NCI-H1048 (cell line): ENCODE data around the gene ACOT2.

Source experiments
- DNase-seq: peaks from one replicate; lab custom pipeline; 2025; lab: John Stamatoyannopoulos, UW

ACOT2 gene

DNA sequence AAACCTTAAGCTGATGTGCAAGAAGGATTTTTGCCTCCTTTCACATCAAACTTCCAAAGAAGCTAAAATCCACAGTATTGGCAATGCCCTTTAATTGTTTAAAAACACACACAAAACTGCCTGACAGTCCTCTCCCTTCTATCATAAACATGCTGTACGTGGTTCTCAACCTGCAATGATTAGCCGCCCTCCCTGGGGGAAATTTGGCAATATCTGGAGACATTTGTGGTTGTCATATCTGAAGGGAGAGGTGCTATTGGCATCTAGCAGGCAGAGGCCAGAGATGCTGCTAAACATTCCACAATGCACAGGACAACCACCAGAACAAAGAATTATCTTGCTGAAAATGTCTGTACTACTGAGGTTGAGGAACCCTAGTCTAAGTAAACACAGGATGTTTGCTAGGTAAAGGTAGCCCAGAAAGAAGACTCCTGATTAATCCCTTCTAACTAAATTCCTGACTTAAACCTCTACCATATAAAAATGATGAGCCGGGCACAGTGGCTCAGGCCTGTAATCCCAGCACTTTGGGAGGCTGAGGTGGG is 44.5 kb downstream of the ACOT2 start:
- no peak for DNase-seq

DNA sequence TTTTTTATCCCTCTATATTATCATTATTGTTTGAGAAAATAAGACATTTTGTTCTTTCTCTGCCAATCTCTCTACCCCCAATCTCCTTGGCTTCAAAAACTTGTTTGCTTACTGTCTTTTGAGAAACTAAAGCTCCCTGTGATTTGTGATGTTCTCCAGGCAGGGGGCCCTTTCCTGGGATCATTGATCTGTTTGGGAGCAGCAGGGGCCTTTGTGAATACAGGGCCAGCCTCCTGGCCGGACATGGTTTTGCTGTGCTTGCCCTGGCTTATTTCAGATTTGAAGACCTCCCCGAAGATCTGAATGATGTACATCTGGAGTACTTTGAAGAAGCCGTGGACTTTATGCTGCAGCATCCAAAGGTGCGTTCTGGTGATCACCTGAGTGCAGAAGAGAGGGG is 47.8 kb downstream of the ACOT2 start:
- DNase-seq: no peak

DNA sequence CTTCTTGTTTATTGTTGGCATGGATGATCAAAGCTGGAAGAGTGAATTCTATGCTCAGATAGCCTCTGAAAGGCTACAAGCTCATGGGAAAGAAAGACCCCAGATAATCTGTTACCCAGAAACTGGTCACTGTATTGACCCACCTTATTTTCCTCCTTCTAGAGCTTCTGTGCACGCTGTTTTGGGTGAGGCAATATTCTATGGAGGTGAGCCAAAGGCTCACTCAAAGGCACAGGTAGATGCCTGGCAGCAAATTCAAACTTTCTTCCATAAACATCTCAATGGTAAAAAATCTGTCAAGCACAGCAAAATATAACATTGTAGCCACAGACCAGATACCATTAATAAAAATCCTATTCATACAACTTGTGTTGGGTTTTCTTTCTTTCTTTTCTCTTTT is 50.5 kb downstream of the ACOT2 start:
- no peak for DNase-seq

DNA sequence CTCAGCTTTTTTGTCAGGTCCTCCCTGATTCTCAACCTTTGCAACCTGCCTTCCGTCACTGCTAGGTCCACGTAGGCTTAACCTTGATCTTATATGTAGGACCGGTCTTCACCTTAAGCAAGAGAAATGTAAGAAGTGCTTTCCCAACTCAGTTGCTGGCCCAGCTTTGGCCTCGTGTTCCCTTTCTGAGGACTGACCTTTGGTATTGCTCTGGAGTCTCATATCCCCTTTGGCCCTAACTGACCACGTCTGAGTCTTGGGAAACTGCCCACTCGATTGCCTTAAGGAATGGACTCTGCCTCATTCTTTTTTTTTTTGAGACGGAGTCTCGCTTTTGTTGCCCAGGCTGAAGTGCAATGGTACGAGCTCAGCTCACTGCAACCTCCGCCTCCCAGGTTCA is 51.3 kb downstream of the ACOT2 start:
- no peak for DNase-seq

DNA sequence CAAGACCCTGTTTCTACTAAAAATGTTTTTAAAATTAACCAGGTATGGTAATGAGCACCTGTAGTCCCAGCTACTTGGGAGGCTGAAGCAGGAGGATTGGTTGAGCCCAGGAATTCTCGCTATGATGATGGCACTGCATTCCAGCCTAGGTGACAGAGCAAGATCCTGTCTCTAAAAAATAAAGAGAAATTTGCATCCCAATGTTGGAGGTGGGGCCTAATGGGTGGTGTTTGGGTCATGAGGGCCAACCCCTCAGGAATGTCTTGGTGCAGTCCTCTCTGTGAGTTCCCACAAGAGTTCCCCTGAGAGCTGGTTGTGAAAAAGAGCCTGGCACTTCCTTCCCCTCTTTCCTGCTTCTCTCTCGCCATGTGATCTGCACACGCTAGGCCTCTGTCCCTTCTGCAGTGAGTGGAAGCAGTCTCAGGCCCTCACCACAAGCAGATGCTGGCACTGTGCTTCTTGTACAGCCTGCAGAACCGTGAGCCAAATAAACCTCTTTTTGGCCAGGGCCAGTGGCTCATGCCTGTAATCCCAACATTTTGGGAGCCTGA is 54.6 kb downstream of the ACOT2 start:
- no peak for DNase-seq
